ENCODE data around the gene NPW.

NPW gene

DNA sequence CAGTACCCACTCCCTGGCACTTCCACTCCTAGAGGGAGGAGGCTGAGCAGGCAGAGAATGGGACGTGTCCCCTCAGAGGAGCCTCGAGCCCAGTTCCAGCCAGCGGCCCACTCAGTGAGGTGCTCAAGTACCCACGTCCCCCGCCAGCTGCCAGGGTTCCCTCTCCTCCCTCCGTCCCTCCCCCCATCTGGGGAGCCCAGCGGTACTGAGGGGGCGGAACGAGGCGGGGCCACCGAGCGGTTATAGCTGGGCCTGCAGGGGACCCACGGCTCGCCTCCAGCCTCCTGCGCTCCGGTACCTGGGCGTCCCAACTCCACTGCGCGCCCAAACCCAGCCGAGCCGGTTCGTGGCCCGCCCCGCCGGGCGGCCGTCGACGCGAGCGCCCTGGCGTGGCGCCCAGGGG is at the start of gene NPW:
Gene NPW, plus strand, starts transcription at position 268 of the 403 bp plus-strand sequence.
- peaks cover 21% of the 10 kb centered on the region for H3K4me1 Mint-ChIP-seq (ENCODE audit: low read depth)
- H3K27me3 Mint-ChIP-seq: peaks cover 25% of the 10 kb centered on the region
- peak within 1 kb of the TSS; percentile 55 for H3K27ac Mint-ChIP-seq
- H3K36me3 Mint-ChIP-seq (ENCODE audit: low read depth): no peaks in the 10 kb centered on the region
- H3K9me3 Mint-ChIP-seq: no peaks in the 10 kb centered on the region
- peak within 1 kb of the TSS; percentile 72 for H3K4me3 Mint-ChIP-seq

DNA sequence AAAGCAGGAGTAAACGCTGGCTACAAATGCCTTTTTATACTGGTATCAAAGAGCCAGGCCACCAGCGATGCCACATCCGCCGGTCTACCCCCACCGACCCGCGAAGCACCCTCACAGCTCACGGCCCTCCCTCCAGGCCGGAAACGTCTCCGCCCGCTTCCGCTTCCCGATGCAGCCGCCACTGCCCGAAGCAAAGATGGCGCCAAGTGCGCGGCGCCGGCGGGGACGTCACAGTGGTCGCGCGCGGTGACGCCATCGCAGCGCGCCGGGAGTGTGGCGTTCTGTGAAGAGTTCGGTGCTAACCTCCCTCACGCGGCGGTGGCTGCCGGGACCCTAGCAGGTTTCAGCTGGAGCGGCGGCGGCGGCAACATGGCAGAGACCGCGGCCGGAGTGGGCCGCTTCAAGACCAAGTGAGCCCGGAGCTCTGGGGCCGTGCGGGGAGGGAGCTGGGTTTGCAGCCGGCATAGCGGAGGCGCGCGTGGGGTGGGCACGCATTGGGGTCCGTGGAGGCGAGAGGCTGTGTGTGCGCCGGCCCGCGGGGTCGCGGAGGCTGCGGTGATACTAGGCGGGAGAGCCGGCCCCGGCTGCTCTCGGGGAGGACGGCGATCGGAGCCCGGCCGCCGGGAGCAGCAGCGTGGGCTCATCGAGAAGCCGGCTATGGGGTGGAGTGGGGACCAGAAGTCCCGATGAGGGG is 47.6 kb upstream of the NPW start, which contains the start of gene TBL3:
Gene TBL3, plus strand, starts transcription at position 258 of the 694 bp plus-strand sequence. Its CDS starts 112 bp downstream, at position 370.
- no peaks in the 10 kb centered on the region for H3K27me3 Mint-ChIP-seq
- no peaks in the 10 kb centered on the region for H3K9me3 Mint-ChIP-seq
- peak within 1 kb of the TSS; percentile 98 for H3K4me3 Mint-ChIP-seq
- peaks cover 22% of the 10 kb centered on the region for H3K36me3 Mint-ChIP-seq (ENCODE audit: low read depth)
- peak within 1 kb of the TSS; percentile 98 for H3K27ac Mint-ChIP-seq
- H3K4me1 Mint-ChIP-seq (ENCODE audit: low read depth): peaks cover 24% of the 10 kb centered on the region

DNA sequence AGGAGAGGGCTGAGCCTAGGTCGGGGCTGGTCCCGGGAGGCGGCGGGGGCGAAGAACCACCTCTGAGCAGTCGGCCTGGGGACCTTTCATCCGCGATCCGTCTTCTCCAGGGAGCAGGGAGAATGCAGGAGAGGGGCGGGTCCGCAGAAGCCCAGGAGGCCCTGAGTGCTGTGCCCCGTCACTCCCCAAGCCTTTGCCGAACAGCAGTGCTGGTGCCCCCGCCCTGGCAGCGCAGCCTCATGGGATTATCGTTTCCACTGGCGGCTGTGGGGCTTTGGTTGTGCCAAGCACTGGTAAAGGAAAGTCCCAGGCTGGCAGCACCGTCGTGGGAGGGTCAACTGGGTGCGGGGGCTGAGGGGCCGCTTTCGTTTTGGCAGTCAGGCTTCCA is 47.1 kb upstream of the NPW start:
- Mint-ChIP-seq H3K27ac (peak overlapping the region; percentile 29), H3K27me3 (no peaks in the 10 kb centered on the region), H3K36me3 (ENCODE audit: low read depth) (peaks cover 20% of the 10 kb centered on the region)

DNA sequence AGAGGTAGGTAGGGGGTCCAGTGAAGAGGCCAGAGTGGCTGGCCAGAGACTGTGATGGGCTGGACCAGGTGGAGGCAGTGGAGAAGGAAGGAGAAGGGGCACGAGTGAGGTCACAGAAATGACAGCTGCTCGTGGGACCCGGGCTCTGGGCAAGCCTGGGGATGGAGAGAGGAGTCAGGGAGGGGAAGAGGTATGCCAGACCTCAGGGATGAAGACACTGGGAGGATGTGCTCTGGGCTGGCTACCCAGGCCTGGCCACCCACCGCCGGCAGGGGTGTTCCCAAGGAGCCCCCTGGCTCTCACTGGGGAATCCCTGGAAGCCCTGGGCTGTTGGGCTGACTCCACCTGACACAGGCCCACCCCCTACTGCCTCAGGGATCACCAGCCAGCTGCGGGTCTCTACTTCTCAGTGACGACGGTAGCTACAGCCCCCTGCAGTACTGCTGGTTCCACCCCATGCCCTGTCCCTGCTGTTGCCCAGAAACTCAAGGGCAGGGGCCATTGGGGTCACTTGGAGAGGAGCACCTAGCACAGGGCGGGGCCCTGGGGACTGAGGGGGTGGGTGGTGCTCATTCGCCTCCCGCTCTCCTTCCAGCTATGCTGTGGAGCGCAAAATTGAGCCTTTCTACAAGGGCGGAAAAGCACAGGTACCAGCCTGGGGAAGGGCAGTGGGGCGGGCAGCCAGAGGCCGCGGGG is 46.0 kb upstream of the NPW start:
- peaks cover 20% of the 10 kb centered on the region for H3K36me3 Mint-ChIP-seq (ENCODE audit: low read depth)
- H3K27ac Mint-ChIP-seq: no peak overlapping the region
- peak overlapping the region; percentile 98 for H3K4me3 Mint-ChIP-seq
- H3K27me3 Mint-ChIP-seq: no peaks in the 10 kb centered on the region
- peaks cover 24% of the 10 kb centered on the region for H3K4me1 Mint-ChIP-seq (ENCODE audit: low read depth)
- H3K9me3 Mint-ChIP-seq: no peaks in the 10 kb centered on the region

More for the DNA sequence above, 47.1 kb upstream of the NPW start:
- H3K9me3 Mint-ChIP-seq: no peaks in the 10 kb centered on the region
- peaks cover 24% of the 10 kb centered on the region for H3K4me1 Mint-ChIP-seq (ENCODE audit: low read depth)
- H3K4me3 Mint-ChIP-seq: peak overlapping the region; percentile 98

DNA sequence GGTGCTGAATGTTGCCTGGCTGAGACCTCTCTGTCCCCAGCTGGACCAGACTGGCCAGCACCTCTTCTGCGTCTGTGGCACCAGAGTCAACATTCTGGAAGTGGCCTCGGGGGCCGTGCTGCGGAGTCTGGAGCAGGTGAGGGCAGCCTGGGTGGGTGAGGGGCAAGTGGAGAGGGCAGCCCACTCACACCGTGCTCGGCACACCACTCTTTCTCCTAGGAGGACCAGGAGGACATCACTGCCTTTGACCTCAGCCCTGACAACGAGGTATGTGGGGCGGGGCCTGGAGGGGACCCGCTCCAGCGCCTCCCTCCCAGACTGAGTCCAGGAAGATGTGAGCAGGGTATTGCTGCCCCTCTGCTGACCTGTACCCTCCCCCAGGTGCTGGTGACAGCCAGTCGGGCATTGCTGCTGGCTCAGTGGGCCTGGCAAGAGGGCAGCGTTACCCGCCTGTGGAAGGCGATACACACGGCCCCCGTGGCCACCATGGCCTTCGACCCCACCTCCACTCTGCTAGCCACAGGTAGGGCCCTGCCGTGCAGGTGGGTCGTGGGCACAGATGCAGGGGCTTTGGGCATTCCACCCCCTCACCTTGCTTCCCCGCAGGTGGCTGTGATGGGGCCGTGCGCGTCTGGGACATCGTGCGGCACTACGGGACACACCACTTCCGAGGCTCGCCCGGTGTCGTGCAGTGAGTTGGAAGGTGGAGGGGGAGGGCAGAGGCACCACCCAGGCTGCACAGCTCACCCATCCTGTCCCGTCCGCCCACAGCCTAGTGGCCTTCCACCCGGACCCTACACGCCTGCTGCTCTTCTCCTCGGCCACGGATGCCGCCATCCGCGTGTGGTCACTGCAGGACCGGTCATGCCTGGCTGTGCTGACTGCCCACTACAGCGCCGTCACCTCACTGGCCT is 45.2 kb upstream of the NPW start:
- peaks cover 26% of the 10 kb centered on the region for H3K4me1 Mint-ChIP-seq (ENCODE audit: low read depth)
- H3K9me3 Mint-ChIP-seq: no peaks in the 10 kb centered on the region
- H3K36me3 Mint-ChIP-seq (ENCODE audit: low read depth): peaks cover 20% of the 10 kb centered on the region
- H3K4me3 Mint-ChIP-seq: no peak overlapping the region
- no peaks in the 10 kb centered on the region for H3K27me3 Mint-ChIP-seq
- no peak overlapping the region for H3K27ac Mint-ChIP-seq

DNA sequence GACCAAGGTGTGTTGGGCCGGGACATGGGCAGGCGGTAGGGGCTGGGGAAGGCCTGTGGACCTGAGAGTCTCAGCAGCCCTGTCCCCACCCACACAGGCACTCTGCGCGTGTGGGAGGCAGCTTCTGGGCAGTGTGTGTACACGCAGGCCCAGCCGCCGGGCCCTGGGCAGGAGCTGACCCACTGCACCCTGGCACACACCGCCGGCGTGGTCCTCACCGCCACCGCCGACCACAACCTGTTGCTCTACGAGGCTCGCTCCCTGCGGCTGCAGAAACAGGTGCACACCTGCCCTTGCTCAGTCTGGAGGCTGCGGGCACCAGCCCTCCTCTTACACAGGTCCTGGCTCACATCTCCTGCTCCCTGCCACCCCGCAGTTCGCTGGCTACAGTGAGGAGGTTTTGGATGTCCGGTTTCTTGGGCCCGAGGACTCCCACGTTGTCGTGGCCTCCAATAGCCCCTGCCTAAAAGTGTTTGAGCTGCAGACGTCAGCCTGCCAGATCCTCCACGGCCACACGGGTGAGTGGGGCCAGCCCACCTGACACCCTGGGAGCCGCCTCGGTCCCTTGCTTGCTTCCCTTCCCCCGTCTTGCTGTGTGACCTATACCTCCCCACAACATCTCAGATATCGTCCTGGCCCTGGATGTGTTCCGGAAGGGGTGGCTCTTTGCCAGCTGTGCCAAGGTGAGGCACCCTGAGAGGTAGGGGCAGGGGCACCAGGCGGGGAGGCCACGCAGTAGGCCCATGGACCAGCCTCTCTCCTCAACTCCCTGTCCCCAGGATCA is 44.0 kb upstream of the NPW start:
- no peak overlapping the region for H3K4me3 Mint-ChIP-seq
- no peaks in the 10 kb centered on the region for H3K9me3 Mint-ChIP-seq
- no peak overlapping the region for H3K27ac Mint-ChIP-seq
- peaks cover 25% of the 10 kb centered on the region for H3K4me1 Mint-ChIP-seq (ENCODE audit: low read depth)
- H3K36me3 Mint-ChIP-seq (ENCODE audit: low read depth): peaks cover 20% of the 10 kb centered on the region
- H3K27me3 Mint-ChIP-seq: peaks cover 2% of the 10 kb centered on the region

DNA sequence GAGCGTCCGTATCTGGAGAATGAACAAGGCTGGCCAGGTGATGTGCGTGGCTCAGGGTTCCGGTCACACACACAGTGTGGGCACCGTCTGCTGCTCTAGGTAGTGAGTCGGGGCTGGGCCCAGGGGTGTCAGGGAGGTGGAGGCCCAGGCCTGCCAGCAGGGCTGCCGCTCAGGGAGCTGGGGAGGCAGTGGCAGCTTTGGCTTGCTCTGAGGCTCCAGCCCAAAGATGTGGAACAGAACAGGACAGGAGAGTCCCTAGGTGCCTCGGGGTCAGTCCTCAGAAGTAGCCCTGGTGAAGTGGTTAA is 43.4 kb upstream of the NPW start:
- Mint-ChIP-seq H3K27ac (no peak overlapping the region), H3K4me3 (no peak overlapping the region), H3K27me3 (peaks cover 7% of the 10 kb centered on the region), H3K9me3 (no peaks in the 10 kb centered on the region), H3K4me1 (ENCODE audit: low read depth) (peaks cover 22% of the 10 kb centered on the region), H3K36me3 (ENCODE audit: low read depth) (peaks cover 20% of the 10 kb centered on the region)

DNA sequence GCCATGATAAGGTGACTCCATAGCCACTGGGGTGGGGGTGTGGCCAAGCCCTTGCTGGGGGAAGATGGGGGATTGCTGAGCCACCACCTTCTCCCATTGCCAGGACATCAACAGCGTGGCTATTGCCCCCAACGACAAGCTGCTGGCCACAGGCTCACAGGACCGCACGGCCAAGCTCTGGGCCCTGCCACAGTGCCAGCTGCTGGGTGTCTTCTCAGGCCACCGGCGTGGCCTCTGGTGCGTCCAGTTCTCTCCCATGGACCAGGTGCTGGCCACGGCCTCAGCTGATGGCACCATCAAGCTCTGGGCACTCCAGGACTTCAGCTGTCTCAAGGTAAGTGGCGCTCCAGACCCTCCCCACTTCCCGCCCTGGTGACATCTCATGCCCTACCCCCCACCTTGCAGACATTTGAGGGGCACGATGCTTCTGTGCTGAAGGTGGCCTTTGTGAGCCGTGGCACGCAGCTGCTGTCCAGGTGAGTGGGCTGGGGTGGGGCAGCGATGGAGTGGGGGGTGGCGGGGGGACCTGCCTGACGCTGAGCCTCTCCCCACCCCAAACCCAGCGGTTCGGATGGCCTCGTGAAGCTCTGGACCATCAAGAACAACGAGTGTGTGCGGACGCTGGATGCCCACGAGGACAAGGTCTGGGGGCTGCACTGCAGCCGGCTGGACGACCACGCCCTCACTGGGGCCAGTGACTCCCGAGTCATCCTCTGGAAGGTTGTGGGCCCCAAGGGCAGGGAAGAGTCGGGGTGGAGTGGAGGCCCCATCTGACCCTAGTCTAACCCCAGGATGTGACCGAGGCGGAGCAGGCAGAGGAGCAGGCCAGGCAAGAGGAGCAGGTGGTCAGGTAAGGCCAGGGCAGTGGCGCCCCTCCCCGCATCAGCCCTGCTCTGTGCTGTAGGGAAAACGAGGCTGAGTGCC is 42.4 kb upstream of the NPW start:
- Mint-ChIP-seq H3K27ac (no peak overlapping the region), H3K27me3 (peaks cover 14% of the 10 kb centered on the region), H3K9me3 (no peaks in the 10 kb centered on the region), H3K4me3 (no peak overlapping the region), H3K4me1 (ENCODE audit: low read depth) (peaks cover 21% of the 10 kb centered on the region), H3K36me3 (ENCODE audit: low read depth) (peaks cover 20% of the 10 kb centered on the region)

DNA sequence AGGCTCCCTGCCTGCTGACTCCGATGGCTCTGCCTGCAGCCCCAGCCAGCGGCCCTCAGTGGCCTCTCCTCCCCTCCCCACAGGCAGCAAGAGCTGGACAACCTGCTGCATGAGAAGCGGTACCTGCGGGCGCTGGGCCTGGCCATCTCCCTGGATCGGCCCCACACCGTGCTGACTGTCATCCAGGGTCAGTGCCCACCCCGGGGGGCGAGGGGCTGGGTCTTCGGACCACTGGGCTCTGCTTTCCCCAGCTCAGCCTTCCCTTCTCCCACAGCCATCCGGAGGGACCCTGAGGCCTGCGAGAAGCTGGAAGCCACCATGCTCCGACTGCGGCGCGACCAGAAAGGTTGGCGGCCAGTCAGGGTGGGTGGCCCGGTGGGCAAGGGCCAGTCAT is 41.7 kb upstream of the NPW start:
- no peak overlapping the region for H3K27ac Mint-ChIP-seq
- peaks cover 21% of the 10 kb centered on the region for H3K27me3 Mint-ChIP-seq
- peaks cover 18% of the 10 kb centered on the region for H3K4me1 Mint-ChIP-seq (ENCODE audit: low read depth)
- H3K9me3 Mint-ChIP-seq: no peaks in the 10 kb centered on the region
- H3K4me3 Mint-ChIP-seq: no peak overlapping the region
- peaks cover 20% of the 10 kb centered on the region for H3K36me3 Mint-ChIP-seq (ENCODE audit: low read depth)

DNA sequence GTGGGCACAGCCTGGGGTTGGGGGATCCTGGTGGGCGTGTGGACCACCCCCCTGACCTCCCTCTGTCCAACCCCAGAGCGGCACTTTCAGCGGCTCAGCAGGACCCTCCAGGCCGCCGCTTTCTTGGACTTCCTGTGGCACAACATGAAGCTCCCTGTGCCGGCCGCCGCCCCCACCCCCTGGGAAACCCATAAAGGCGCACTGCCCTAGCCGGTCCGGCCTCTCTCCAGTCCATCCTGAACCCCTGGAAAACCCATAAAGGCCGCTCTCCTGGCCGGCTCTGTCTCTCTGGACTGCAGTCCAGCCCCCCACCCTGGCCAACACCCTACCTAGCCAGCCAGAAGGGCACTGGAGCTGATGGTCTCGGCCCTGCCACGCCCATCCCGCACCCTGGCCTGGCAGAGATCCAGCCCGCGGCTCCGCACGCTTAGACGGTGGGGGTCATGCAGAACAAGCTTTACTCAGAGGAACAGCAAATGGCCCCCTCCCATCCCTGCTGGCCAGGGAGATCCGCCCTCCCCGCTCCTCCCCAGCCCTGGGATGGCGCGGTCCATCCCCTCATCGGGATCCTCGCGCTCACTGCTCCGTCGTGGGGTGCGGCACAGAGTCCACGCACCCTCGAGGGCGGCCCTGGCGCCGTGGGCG is 41.0 kb upstream of the NPW start:
- Mint-ChIP-seq H3K4me1 (ENCODE audit: low read depth) (peaks cover 15% of the 10 kb centered on the region), H3K27me3 (peaks cover 25% of the 10 kb centered on the region)

DNA sequence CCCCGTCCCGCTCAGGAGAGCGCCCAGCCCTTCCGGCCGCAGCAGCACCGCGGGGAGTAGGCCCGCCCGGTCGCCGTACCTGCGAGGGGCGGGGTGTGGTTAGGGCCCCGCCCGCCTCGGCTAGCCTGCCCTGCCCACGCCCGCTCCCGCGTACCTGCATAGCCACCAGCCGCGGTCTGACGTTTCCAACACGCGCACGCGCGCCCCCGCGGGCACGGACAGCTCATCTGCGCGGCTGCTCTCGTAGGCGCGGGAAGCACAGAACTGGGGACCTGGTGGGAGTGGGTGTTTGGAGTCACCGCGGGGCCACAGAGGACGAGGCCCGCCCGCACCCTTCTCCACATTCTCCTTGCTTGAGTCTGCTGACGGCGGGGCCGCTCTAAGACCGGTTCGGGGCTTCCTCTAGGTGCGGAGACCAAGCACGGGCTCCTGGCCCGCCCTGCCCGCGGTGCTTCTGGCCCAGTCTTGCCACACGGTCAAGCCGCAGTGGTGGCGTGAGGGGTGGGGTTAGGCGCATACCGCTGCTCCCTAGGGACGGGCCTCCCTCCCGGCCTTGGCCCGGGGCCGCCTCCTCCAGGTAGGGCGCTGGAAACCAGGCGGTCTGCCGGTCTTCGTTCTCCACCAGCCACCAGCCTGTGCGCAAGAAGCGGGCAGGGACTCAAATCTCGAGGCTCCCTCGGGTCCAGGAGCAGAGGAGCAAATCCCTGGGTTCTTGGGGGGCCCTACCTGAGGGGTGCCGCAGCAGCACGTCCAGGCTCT is 40.1 kb upstream of the NPW start:
- Mint-ChIP-seq H3K9me3 (no peaks in the 10 kb centered on the region), H3K4me1 (ENCODE audit: low read depth) (peaks cover 15% of the 10 kb centered on the region), H3K27ac (no peak overlapping the region), H3K4me3 (no peak overlapping the region), H3K27me3 (peaks cover 25% of the 10 kb centered on the region), H3K36me3 (ENCODE audit: low read depth) (peaks cover 20% of the 10 kb centered on the region)

More for the DNA sequence above, 41.0 kb upstream of the NPW start:
- no peaks in the 10 kb centered on the region for H3K9me3 Mint-ChIP-seq
- no peak overlapping the region for H3K27ac Mint-ChIP-seq
- H3K4me3 Mint-ChIP-seq: no peak overlapping the region
- H3K36me3 Mint-ChIP-seq (ENCODE audit: low read depth): peaks cover 20% of the 10 kb centered on the region

DNA sequence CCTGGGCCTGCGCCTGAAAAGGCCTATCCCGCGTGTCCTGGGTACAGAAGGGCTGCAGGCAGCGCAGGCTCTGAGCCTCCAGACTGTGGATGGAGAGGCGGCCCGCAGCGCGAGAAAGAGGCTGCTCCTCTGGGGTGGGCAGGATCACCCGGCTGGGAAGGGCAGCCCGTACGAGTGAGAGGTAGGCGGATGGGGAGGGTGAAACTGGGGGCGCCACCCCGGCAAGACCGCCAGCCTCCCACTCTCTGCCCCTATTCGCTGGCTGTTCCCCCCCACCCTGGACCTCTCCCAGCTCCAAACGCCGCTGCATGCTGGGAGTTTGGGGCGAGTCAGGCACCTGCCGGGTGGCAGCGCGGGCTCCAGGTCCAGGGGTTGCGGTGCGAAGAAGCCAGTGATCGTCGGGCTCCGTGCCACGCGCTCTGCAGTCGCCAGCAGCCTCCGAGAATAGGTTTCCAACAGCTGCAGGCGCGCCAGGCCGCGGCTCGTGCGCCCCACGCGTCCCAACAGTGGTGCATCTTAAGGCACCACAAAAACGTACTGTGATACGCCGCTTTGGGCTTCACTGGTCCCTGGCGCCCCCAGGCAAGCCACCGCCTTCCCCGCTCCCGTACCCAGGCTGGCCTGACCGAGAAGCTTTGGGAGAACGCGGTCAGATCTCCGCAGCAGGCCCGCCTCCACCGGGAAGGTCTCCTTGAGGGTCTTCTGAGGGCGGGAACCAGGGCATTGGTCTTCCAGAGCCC is 39.4 kb upstream of the NPW start:
- Mint-ChIP-seq H3K36me3 (ENCODE audit: low read depth) (peaks cover 13% of the 10 kb centered on the region), H3K4me3 (no peak overlapping the region), H3K27me3 (peaks cover 25% of the 10 kb centered on the region), H3K4me1 (ENCODE audit: low read depth) (peaks cover 16% of the 10 kb centered on the region), H3K9me3 (no peaks in the 10 kb centered on the region), H3K27ac (no peak overlapping the region)

All from stimulated activated naive CD8-positive, alpha-beta T cell treated with anti-CD3 and anti-CD28 coated beads, Interleukin-15, Interleukin-2, amounts not matched to agents 100 ng/mL and 50 ng/mL, for 24 hours (primary cell).